Activated CD4-positive, alpha-beta T cell treated with anti-CD3 and anti-CD28 coated beads, Interleukin-2, amount 50 U/mL, for 1 hour (primary cell): Measurements from ENCODE around the gene C1QTNF1.
"Not testable (repeated sequence)": the region's sequence is repeated elsewhere in the genome, so short reads cannot be mapped to it uniquely, and the experiment has no call there.

Experiments used
- DNase-seq: peaks from one replicate; pipeline ENCODE4 v3.0.0-alpha.2; 2020

The C1QTNF1 gene

DNA sequence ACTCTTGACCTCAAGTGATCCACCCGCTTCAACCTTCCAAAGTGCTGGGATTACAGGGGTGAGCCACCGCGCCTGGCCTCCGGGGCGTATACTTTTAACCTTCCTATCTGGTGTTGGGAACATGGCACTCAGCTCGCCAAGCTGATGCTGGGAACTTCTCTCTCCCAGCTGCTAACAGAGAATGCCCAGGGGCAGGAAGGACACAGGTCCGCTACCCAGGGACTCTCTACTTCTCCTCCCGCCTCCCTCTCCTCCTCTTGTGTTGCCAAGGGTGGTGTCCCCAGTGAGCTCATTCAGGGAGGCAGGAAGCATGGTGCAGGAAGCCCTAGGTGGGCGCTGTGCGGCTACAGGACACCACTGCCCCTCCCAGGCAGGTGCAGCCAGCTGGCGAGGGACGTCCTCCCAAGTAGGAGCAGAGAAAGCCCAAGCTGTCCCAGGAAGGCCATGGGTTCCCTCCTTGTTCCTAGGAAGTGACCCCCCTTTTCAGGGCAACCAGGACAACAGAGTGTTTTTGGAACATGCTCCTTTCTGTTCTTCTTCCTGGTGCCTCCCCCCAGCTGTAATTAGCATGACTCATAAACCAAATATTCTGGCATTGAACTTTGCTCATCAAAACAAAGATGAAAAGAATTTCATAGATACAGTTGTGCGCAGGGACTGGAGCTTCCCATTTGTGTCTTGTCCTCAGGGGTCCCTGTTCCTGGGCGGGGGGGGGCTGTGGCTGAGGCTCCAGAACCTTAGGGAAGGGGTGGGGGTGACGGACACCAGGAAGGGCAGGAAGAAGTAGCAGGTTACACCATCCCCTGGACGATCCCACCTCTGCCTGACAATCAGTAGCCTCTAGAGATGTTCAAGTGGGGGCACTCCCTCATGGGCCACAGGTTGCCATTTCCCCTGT is 2.7 kb downstream of the C1QTNF1 start:
- no peak for DNase-seq

GRCh38 chr17:79027274-79027924 is 3.4 kb downstream of the C1QTNF1 start:
- no peak for DNase-seq

DNA sequence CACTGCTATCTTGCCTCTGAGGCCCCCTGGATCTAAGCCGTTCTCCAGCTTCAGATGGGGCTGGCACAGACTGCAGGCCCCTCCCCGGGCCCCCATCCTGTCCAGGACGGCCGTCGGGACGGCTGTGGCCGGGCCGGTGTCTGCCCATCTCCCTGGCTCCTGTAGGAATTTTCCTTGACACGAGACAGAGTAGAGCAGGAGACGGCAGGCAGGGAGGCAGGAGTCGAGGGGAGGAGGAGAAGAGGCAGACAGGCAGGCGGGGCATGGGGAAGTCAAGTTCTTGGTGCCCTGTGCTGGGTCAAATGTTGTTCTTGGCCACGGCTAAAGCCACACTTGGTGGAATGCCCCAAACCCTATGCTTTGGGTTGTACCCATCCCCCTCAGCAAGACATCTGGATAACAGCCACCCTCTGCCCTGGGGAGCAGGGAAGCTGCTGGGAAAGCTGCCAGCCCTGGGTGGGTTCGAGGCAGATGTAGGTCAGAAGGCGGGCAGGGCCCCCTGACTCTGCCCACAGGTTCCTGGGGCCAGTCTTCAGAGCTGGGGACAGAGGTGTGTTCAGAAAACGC is 4.0 kb downstream of the C1QTNF1 start:
- DNase-seq: no peak

- DNase-seq: no peak
Measured at GRCh38 chr17:79028496-79029326, 4.7 kb downstream of the C1QTNF1 start.

DNA sequence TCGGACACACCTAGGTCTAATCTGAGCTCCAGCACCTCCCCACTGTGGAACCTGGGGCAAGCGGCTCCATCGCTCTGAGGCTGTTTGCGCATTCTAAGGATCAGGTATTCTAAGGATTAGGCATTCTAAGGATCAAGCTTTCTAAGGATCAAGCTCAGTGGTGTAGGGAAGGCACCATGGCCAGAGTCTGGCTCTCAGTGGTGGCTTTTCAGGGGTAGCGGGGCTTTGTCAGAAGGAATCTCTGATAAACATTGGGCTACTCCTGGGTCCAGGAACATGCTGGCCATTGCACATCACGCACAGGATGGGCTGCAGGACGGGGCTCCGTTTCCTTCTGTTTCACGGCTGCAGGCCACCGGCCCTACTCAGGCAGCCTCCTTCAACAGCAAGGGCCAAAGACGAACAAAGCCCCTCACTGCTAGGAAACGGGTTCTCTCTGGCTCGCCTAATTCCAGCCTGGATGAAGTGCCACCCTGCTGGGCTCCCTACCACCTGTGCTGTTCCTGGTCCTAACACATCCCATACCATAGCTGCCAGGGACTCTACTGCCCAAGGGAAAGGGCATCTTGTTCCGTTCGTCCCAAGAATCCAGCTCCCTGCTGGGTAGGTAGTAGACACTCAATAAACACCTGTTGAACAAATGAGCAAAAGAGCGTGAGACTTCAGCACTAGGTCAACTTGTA is 5.5 kb downstream of the C1QTNF1 start:
- no peak for DNase-seq

DNA sequence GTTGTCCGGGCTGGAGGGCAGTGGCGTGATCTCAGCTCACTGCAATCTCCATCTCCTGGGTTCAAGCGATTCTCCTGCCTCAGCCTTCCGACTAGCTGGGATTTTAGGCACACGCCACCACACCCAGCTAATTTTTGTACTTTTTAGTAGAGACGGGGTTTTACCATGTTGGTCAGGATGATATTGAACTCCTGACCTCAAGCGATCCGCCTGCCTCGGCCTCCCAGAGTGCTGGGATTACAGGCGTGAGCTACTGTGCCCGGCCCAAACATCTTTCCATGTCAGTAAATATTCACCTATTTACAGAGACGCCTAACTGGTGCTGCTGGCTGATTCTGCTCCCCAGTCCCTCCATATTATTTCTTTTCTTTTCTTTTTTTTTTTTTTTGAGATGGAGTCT is 6.7 kb downstream of the C1QTNF1 start:
- DNase-seq: not testable (repeated sequence)

DNA sequence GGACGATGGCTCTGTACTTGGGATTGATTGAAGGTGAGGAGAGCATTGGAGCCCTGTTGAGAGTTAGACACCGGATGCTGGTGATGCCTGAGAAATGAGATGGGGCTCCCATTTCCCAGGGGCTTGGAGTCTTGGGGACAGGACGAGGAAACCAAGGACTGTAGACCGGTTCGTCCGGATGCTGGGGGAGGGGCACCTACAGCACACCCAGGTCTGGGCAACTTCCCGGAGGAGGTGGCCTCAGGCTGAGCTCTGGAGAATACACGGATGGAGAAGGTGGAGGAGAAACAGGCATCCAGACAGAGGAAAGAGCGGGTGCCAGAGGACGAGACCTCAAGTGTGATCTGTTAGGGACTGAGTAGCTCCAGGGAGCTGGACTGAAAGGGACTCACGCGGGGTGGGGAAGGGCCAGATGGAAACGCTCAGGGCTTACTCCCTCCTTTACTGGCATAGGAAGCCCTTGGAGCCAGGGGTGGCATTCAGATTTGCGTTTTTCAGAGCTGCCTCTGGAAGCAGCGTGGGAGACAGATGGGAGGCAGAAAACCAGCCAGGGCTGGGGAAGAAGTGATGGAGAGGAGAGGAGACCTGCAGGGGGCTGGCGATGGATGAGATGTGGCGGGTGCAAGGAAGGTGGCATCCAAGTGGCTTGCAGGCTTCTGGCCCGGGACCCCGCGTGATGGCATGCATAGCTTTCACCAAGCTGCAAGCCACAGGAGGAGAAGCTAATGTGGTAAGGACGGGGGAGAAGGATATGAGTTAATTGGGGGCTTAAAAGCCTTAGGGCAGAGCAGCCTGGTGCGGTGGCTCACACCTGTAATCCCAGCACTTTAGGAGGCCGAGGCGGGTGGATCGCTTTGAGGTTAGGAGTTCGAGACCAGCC is 8.3 kb downstream of the C1QTNF1 start:
- no peak for DNase-seq

GRCh38 chr17:79033046-79033616 is 9.2 kb downstream of the C1QTNF1 start:
- no peak for DNase-seq

DNA sequence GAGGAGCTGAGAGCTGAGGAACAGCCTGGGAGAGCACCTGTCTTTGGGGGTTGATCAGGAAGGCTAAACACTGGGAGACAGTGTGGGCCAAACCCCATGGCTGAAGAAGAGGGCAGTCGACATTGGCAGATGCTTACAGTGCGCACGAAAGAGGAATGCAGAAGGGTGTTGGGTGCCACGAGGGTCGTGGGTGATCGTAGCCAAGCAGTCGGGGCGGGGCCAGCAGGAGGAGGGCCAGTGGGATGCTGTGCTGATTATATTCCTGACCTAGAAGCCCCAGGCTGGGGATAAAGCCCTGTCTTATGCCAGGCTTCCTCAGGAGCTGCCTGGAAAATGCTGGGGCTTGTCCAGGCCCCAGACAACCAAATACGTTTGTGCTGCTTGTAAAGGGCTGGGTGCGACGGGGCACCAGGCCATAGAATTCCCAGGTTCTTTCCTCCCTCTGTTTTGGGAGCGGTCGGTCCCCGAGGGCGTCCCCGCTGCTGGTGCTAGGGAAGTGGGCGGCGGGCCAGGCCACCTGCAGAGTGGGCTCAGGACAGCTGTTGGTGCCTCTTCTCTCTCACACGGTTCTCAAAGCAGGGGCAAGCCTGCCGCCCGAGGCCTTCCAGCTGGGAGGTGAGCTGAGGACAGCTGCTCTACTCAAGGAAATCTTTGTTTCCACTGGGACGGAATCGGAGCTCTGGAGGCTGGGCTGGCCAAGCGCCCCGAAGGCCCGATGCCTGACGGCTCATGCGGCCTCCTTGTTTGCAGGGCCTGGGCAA is 10.0 kb downstream of the C1QTNF1 start:
- no peak for DNase-seq

GRCh38 chr17:79034931-79035485 is 11.0 kb downstream of the C1QTNF1 start:
- DNase-seq: no peak

DNA sequence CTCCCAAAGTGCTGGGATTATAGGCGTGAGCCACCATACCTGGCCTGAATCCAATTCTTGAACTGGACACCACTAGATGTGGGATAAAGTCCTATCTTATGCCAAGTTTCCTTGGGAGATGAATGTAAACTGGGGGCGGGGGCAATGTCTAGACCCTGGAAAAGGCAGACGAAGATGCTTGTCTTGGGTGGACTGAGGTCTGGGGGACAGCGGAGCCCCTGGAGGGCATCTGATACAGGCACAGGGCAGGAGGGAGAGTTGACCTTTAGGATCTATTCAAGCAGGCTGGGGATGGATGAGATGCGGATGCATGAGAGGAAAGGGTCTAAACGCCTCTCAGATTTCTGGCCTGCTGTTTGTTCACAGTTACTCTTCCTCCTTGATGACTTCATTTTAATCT is 11.7 kb downstream of the C1QTNF1 start:
- no peak for DNase-seq

DNA sequence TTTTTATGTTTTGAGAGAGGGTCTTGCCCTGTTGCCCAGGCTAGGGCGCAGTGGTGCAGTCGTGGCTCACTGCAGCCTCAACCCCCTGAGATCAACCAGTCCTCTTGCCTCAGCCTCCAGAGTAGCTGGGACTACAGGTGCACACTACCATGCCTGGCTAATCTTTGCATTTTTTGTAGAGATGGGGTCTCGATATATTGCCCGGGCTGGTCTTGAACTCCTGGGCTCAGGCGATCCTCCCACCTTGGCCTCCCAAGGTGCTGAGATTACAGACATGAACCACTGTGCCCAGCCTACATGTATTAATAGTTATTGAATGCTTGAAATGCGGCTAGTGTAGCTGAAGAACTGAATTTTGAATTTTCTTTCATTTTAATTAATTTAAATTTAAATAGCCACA is 12.2 kb downstream of the C1QTNF1 start:
- no peak for DNase-seq

GRCh38 chr17:79036596-79036995 is 12.6 kb downstream of the C1QTNF1 start:
- no peak for DNase-seq

GRCh38 chr17:79038545-79039135 is 14.7 kb downstream of the C1QTNF1 start:
- no peak for DNase-seq

GRCh38 chr17:79039171-79039570 is 15.2 kb downstream of the C1QTNF1 start:
- DNase-seq: no peak

DNA sequence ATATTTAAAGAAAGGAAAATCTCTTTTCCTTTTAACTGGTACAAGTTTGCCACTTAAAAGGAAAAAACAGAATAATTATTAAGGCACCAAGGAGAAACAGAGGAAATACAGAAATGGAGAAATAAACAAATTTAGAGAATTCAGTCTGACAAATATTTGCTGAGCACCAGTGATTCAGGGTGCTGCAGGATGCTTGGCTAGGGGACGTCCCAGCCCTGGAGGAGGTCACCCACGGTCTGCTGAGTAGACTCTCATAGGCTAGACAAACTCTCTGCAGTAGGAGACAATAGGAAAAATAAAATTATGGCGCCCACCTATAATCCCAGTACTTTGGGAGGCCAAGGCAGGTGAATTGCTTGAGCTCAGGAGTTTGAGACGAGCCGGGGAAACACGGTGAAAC is 15.9 kb downstream of the C1QTNF1 start:
- no peak for DNase-seq

- no peak for DNase-seq
Measured at GRCh38 chr17:79041041-79041570, 17.1 kb downstream of the C1QTNF1 start.

GRCh38 chr17:79041723-79042420 is 17.9 kb downstream of the C1QTNF1 start:
- DNase-seq: no peak
